ENCODE data around the gene RAET1E.

DNA sequence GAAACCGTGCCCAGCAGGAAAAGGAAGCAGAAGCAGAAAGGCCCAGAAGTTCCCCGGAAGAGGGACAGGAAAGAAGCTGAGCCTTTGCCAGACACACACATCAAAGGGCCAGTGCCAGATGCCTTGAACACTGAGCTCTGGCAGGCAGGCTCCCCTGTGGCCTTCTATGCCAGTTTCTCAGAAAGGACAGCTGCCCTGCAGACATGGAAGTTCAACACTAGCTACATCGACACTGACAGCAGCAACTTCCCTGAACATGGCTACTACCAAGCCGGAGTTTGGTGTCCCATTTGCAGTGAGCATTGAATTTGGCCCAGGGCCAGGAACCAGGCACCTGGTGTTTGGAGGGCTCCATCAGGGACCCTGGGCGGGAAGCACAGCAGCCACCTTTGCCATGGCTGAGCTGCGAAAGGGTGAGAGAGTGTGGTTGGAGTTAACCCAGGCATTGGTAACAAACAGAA is 8.0 kb upstream of the RAET1E start:
- TF ChIP-seq, protein P1, sequence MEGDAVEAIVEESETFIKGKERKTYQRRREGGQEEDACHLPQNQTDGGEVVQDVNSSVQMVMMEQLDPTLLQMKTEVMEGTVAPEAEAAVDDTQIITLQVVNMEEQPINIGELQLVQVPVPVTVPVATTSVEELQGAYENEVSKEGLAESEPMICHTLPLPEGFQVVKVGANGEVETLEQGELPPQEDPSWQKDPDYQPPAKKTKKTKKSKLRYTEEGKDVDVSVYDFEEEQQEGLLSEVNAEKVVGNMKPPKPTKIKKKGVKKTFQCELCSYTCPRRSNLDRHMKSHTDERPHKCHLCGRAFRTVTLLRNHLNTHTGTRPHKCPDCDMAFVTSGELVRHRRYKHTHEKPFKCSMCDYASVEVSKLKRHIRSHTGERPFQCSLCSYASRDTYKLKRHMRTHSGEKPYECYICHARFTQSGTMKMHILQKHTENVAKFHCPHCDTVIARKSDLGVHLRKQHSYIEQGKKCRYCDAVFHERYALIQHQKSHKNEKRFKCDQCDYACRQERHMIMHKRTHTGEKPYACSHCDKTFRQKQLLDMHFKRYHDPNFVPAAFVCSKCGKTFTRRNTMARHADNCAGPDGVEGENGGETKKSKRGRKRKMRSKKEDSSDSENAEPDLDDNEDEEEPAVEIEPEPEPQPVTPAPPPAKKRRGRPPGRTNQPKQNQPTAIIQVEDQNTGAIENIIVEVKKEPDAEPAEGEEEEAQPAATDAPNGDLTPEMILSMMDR (IDR thresholded peaks at IDR 0.05): no peak
- TF ChIP-seq POLR2AphosphoS5 (IDR thresholded peaks at IDR 0.05; ENCODE audit: insufficient read depth in 1 of 2, low read depth in 1 of 2) (no peak), POLR2A (IDR thresholded peaks at IDR 0.05) (no peak)
